DOHH2 (cell line): ENCODE measurements around the gene STK32C.

Experiments used
- EZH2phosphoT487 ChIP-seq: fragments of 200-600 bp; sonication (generic); IDR thresholded peaks from 2 replicates; pipeline ENCODE4 v1.6.1; 2017; ENCODE audit warnings: borderline replicate concordance, mild to moderate bottlenecking, antibody characterized with exemption, low read length, moderate library complexity, mixed read lengths
- TF ChIP-seq, protein P1 (sequence below): fragments of 200-600 bp; sonication (generic); IDR thresholded peaks from one replicate; pipeline ENCODE4 v1.5.1; 2014; ENCODE audit warnings: antibody characterized with exemption, mild to moderate bottlenecking, low read depth, low read length; ENCODE audit not compliant: poor library complexity, severe bottlenecking

DNA sequence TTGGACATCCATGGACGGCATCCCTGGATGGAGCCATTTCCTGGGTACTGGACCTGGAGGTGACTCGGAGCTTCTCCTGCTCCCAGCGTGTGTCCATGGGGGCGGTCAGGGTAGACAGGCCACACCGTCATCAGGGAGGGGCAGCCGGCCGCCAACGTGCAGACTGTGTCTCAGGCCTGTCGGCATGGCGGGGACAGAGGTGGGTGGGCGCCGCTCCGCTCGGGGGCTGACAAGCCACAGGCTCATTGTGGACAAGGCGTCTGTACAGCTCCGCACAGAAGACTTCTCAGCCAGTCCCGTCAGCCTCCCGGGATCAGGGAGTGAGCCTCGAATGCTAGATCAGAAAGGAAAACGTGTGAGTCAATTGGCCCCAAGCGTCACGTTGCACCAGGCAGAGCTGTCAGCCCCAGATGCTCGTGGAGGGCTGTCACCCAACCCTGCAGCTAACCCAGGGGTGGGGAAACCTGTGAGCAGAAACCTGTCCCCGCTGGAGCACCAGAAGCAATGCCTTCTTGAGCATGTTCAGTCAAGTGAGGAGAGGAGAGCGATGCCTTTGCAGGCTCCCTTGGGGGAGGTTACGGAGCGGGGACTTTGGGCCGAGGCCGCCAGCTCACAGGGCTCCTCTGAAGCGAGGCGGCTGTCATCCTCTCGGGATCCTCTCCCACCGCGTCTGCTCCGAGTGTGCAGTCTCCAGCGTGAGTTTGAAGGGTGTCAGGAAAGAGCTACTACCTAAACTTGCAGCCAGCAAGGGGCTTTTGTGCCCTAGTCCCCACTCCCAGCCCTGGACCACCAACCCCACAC, 137.0 kb downstream of the STK32C start:
- TF ChIP-seq, protein P1, sequence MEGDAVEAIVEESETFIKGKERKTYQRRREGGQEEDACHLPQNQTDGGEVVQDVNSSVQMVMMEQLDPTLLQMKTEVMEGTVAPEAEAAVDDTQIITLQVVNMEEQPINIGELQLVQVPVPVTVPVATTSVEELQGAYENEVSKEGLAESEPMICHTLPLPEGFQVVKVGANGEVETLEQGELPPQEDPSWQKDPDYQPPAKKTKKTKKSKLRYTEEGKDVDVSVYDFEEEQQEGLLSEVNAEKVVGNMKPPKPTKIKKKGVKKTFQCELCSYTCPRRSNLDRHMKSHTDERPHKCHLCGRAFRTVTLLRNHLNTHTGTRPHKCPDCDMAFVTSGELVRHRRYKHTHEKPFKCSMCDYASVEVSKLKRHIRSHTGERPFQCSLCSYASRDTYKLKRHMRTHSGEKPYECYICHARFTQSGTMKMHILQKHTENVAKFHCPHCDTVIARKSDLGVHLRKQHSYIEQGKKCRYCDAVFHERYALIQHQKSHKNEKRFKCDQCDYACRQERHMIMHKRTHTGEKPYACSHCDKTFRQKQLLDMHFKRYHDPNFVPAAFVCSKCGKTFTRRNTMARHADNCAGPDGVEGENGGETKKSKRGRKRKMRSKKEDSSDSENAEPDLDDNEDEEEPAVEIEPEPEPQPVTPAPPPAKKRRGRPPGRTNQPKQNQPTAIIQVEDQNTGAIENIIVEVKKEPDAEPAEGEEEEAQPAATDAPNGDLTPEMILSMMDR: no peak
- no peak for TF ChIP-seq EZH2phosphoT487
